Stomach (tissue), 9 donors: ENCODE data around the gene PTPRZ1. TPM values are rescaled to one million over a fixed set of nuclear protein-coding genes. Genes with fewer than 3 reads are reported as not detected.

Experiments
- DNase-seq, 2 donors: peaks; one replicate each; pipeline versions ENCODE4 v3.0.0 to v3.0.0-alpha.2; 2013 to 2019
- H3K27ac ChIP-seq, 5 donors: fragments of 200-600 bp in 4 of 5; sonication (generic) in 4 of 5; one replicate each; pipeline ENCODE4 v1.5.1; 2013 to 2019; ENCODE audit warnings: mild to moderate bottlenecking in 1 of 5, moderate library complexity in 1 of 5
- H3K27me3 ChIP-seq, 3 donors: fragments of 200-600 bp; sonication (generic); one replicate each; pipeline ENCODE4 v1.5.1; 2017 to 2019; ENCODE audit warnings: mixed run types in 1 of 3
- H3K36me3 ChIP-seq, 4 donors: fragments of 200-600 bp; sonication (generic); 1 replicate in 3 of 4; 2 replicates in 1 of 4; pipeline ENCODE4 v1.5.1; 2016 to 2019
- H3K4me1 ChIP-seq, 4 donors: fragments of 200-600 bp; sonication (generic); one replicate each; pipeline ENCODE4 v1.5.1; 2016 to 2019
- H3K4me3 ChIP-seq, 4 donors: fragments of 200-600 bp; sonication (generic) in 3 of 4; one replicate each; pipeline ENCODE4 v1.5.1; 2016 to 2019; ENCODE audit warnings: mild to moderate bottlenecking in 1 of 4
- H3K9me3 ChIP-seq, 4 donors: fragments of 200-600 bp; sonication (generic); one replicate each; pipeline ENCODE4 v1.5.1; 2016 to 2019
- EP300 ChIP-seq: sonication (generic); formaldehyde crosslinking; IDR thresholded peaks from one replicate; pipeline ENCODE4 v1.6.1; 2017; ENCODE audit warnings: antibody characterized with exemption
- POLR2A ChIP-seq, 4 donors: fragments of 450-650 bp; IDR thresholded peaks; one replicate each; pipeline ENCODE4 v1.6.1; 2016; ENCODE audit warnings: antibody characterized with exemption in 4 of 4, control low read depth in 2 of 4, mild to moderate bottlenecking in 1 of 4, moderate library complexity in 1 of 4
- POLR2AphosphoS5 ChIP-seq, 3 donors: sonication (generic); formaldehyde crosslinking; IDR thresholded peaks; one replicate each; pipeline ENCODE4 v1.6.1; 2016; ENCODE audit warnings: antibody characterized with exemption in 3 of 3
- WGBS, 5 donors: extraction: QIAGEN DNeasy Blood & Tissue Kit in 3 of 5; methylation state at CpG; one replicate each; pipeline versions ENCODE4 v1.1.5 to v1.1.7; 2013 to 2018; 5-methylcytosine and 5-hydroxymethylcytosine counted together
- intact Hi-C: fragments of 100-400 bp; cut with DNase I; formaldehyde crosslinking; loops from one replicate; pipeline ENCODE4 v1.15.1; 2023; ENCODE audit warnings: low total_unique reads
- polyA plus RNA-seq, 3 donors: library from polyadenylated mRNA; stranded (reverse); fragments of 200-250 nt; gene quantifications; one replicate each; pipeline ENCODE4 v1.2.3, GENCODE V29; 2013
- total RNA-seq, 5 donors: library from RNA; depleted of rRNA; stranded (reverse); fragments of >200 nt; gene quantifications; one replicate each; pipeline versions ENCODE4 v1.1.0 to v1.2.3, GENCODE V29; 2014 to 2016
- TF ChIP-seq, protein P1 (sequence below), 7 experiments: fragments of 450-650 bp in 4 of 7; fragments of 200-600 bp in 3 of 7; sonication (generic) in 3 of 7; IDR thresholded peaks; one replicate each; pipeline ENCODE4 v1.5.1; 2016 to 2019; ENCODE audit warnings: antibody characterized with exemption in 7 of 7, control low read depth in 2 of 7, mild to moderate bottlenecking in 1 of 7
- donor health status: healthy with polysubstance abuse.
- donor health status: Bipolar disorder and iron deficiency.
- donor health status: healthy.

The PTPRZ1 gene
- total and polyA plus RNA-seq, 8 donors: 0.29 to 31.6 (median 18.1) TPM

DNA sequence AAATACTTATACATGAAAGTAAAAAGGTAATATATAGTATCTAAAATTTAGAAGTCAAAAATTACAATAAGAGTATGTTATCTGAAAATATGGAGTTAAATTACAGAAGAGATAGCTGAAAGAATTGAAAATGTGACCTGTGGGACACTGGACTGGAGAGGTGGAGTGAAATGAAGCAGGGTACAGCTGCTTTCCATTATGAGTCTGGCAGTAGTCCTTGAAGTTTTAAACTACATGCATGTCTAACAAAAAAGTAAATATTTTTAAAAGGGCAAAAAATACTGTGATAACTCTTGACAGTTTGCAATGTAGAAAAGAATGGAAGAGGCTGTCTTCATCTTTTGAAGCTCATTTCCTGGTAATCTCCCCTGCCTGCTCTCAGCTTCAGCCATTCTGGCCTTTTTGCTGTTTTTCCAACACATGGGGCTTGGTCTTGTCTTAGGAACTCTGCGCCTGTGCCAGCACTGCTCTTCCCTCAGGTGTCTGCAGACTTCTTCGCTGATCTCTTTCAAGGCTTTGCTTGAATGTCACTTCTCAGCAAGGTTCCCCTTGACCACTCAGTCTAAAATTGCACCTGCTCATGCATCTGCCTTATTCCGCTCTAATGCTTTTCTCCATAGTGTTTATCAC lies 36.9 kb downstream of the PTPRZ1 start:
- H3K9me3 ChIP-seq: no peaks in the 10 kb centered on the region
- no peak for TF ChIP-seq EP300
- TF ChIP-seq POLR2AphosphoS5 (IDR thresholded peaks at IDR 0.05): no peak
- TF ChIP-seq POLR2A (IDR thresholded peaks at IDR 0.05): no peak
- no peak overlapping the region for H3K4me3 ChIP-seq
- peak in 1 of 2 donors; percentile 6 for DNase-seq
- H3K36me3 ChIP-seq: no peaks in the 10 kb centered on the region
- no peaks in the 10 kb centered on the region for H3K4me1 ChIP-seq
- WGBS, 5 donors: 84 to 89% (median 84%) methylated on average over 3 of the region's 3 CpGs
- intact Hi-C loops: no loop called here
- H3K27me3 ChIP-seq: no peaks in the 10 kb centered on the region
- no peak overlapping the region for H3K27ac ChIP-seq

DNA sequence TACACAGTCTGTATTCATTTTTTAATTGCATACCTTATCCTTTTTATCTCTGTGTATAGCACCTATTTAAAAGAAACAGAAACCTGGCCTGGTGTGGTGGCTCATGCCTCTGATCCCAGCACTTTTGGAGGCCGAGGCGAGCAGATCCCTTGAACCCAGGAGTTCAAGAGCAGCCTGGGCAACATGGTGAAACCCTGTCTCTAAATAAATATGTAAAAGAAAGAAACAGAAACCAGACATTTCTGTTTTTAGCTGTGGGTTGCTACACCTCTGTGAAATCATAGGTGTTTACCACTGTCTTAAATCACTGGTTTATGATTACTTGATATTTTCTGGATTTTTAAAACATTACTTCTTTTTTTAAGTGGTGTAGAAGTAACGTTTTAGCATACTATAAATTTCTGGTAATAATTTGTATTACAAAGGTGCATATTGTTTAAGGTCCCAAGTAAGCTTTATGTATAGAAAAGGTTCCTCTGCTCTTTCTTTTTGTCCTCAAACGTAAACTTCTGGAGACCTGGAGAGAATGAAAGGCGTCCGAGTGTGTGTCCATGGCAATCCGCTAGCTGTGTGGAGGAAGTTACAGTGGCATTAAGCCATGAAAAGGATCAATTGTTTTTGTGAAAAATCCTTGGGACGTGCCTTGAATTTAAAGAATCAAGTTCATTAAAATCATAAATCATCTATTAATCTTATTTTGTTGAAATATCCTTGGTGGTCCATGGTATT lies 41.1 kb downstream of the PTPRZ1 start:
- WGBS, 5 donors: 59 to 73% (median 62%) methylated on average over 8 of the region's 8 CpGs
- no peak for DNase-seq
- Histone ChIP-seq H3K9me3 (no peaks in the 10 kb centered on the region), H3K27ac (no peak overlapping the region), H3K4me1 (no peaks in the 10 kb centered on the region), H3K36me3 (no peaks in the 10 kb centered on the region), H3K4me3 (no peak overlapping the region), H3K27me3 (no peaks in the 10 kb centered on the region)
- intact Hi-C loops: no loop called here
- TF ChIP-seq, protein P1, sequence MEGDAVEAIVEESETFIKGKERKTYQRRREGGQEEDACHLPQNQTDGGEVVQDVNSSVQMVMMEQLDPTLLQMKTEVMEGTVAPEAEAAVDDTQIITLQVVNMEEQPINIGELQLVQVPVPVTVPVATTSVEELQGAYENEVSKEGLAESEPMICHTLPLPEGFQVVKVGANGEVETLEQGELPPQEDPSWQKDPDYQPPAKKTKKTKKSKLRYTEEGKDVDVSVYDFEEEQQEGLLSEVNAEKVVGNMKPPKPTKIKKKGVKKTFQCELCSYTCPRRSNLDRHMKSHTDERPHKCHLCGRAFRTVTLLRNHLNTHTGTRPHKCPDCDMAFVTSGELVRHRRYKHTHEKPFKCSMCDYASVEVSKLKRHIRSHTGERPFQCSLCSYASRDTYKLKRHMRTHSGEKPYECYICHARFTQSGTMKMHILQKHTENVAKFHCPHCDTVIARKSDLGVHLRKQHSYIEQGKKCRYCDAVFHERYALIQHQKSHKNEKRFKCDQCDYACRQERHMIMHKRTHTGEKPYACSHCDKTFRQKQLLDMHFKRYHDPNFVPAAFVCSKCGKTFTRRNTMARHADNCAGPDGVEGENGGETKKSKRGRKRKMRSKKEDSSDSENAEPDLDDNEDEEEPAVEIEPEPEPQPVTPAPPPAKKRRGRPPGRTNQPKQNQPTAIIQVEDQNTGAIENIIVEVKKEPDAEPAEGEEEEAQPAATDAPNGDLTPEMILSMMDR (IDR thresholded peaks at IDR 0.05): no peak
- TF ChIP-seq POLR2A (IDR thresholded peaks at IDR 0.05) (no peak), POLR2AphosphoS5 (IDR thresholded peaks at IDR 0.05) (no peak), EP300 (no peak)

DNA sequence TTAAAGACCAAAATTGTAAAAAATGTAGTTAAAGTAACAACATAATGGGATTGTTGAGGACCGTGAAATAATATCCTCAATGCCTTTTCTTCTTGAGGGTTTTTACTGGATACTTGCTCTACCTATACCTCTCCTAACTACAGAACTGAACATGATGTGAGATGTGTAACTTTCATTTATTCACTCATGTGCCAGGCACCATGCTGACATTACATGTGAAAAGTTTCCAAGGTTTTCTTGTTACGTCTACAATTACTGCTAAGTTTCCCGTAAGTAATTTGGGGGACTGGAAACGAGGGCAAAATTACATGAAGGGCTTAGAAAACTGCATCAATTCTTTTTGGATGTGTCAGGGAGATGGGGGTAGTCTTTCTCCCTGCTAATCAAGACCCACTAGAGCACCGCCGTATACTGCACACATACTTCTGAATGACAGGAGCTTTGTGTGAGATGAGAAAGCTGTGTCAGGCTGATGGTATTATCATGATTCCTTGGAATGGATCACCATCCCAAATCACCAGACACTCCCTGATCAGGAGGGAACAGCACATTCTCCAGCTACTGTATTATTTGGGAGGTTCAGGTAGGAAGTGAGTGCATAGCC lies 41.8 kb downstream of the PTPRZ1 start:
- no peaks in the 10 kb centered on the region for H3K4me1 ChIP-seq
- H3K27ac ChIP-seq: no peak overlapping the region
- H3K9me3 ChIP-seq: no peaks in the 10 kb centered on the region
- no peaks in the 10 kb centered on the region for H3K36me3 ChIP-seq
- no peaks in the 10 kb centered on the region for H3K27me3 ChIP-seq
- no peak overlapping the region for H3K4me3 ChIP-seq
- TF ChIP-seq, protein P1 (IDR thresholded peaks at IDR 0.05): no peak
- no peak for TF ChIP-seq POLR2A (IDR thresholded peaks at IDR 0.05)
- no peak for TF ChIP-seq EP300
- no peak for TF ChIP-seq POLR2AphosphoS5 (IDR thresholded peaks at IDR 0.05)
- no peak for DNase-seq
- intact Hi-C loops: no loop called here
- 69 to 86% (median 75%) methylated on average over 6 of the region's 6 CpGs for WGBS, 5 donors

DNA sequence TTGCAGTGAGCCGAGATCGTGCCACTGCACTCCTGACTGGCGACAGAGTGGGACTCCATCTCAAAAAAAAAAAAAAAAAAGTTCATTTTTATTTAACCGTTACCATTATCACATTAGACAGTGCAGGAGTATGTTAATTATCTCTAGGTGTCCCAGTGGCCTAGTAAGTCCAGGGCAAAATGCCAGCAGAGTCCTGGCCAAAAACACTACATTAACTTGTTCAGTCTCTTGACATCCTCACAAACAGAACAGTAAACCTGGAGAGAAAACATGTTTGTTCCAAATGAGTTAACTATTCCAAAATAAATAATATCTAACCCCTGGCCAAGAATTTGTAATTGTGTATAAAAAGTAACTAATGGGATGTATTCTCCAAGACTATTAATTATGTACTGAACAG lies 43.2 kb downstream of the PTPRZ1 start:
- Histone ChIP-seq H3K27me3 (no peaks in the 10 kb centered on the region), H3K4me1 (no peaks in the 10 kb centered on the region), H3K9me3 (no peaks in the 10 kb centered on the region), H3K36me3 (no peaks in the 10 kb centered on the region), H3K4me3 (no peak overlapping the region), H3K27ac (no peak overlapping the region)
- intact Hi-C loops: no loop called here
- DNase-seq: no peak
- 72 to 92% (median 88%) methylated on average over 4 of the region's 4 CpGs for WGBS, 5 donors
- TF ChIP-seq POLR2A (IDR thresholded peaks at IDR 0.05): no peak
- no peak for TF ChIP-seq EP300
- TF ChIP-seq, protein P1 (IDR thresholded peaks at IDR 0.05): no peak
- no peak for TF ChIP-seq POLR2AphosphoS5 (IDR thresholded peaks at IDR 0.05)
